ENCODE data around the gene PAM. TPM values are rescaled to one million over a fixed set of nuclear protein-coding genes. Genes with fewer than 3 reads are reported as not detected.
A peak's percentile ranks its signal among the peaks of the same experiment; 100 is the strongest.

Gene PAM
- polyA plus RNA-seq, 1 donor from 2014 or later = 363 TPM

DNA sequence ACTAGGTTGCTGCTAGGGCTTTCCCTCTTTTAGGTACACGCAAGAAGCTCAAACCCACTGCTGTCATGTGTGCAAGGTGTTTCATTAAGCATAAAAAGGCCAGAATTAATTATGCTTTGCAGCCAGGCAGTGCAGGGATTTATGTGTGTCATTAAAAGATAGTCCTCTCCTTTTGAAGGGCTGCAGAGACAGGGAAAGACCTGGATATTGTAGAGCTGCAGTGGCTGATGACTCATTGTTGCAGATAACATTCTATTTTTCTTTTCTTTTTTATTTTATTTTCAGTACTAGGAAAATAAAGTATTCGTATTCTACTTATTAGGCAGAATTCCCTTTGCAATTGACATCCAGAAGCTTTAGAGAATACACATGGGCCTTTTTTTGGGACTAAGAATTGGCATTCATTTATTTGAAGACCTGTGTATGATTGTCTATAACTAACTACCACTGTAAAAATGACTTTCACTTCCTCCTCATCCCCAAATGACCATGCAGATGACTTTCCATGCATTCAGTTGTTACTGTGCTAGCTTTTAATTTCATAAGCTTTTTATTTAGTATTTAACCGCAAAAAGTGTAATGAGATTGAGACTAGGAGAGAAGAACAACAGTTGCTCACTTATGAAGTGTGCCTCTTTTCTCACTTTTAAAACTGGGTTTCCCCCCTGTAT lies 113.0 kb downstream of the PAM start:
- H4K20me1 ChIP-seq (ENCODE audit: insufficient read depth) = no peaks in the 10 kb centered on the region
- H3K79me2 ChIP-seq (replicated peaks; ENCODE audit: insufficient read depth, low read length) = peaks cover 21% of the 10 kb centered on the region
- H3K4me2 ChIP-seq (ENCODE audit: low read length) = no peak overlapping the region
- H3K27me3 ChIP-seq (ENCODE audit: insufficient read depth, low read depth, low read length) = no peaks in the 10 kb centered on the region
- H3F3A ChIP-seq (ENCODE audit: insufficient read depth, low read length, poor library complexity, severe bottlenecking) = no peaks in the 10 kb centered on the region
- H3K9me3 ChIP-seq (ENCODE audit: low read length) = no peaks in the 10 kb centered on the region
- TF ChIP-seq EP300 (conservative IDR thresholded peaks at IDR 0.05; ENCODE audit: poor library complexity, severe bottlenecking) = no peak
- TF ChIP-seq SMC3 (conservative IDR thresholded peaks at IDR 0.05; ENCODE audit: poor library complexity) = no peak
- TF ChIP-seq RAD21 (conservative IDR thresholded peaks at IDR 0.05) = no peak
- TF ChIP-seq EZH2 (IDR thresholded peaks at IDR 0.05; ENCODE audit: borderline replicate concordance, insufficient read depth, low read length, poor library complexity, severe bottlenecking) = no peak
- TF ChIP-seq, protein P1, sequence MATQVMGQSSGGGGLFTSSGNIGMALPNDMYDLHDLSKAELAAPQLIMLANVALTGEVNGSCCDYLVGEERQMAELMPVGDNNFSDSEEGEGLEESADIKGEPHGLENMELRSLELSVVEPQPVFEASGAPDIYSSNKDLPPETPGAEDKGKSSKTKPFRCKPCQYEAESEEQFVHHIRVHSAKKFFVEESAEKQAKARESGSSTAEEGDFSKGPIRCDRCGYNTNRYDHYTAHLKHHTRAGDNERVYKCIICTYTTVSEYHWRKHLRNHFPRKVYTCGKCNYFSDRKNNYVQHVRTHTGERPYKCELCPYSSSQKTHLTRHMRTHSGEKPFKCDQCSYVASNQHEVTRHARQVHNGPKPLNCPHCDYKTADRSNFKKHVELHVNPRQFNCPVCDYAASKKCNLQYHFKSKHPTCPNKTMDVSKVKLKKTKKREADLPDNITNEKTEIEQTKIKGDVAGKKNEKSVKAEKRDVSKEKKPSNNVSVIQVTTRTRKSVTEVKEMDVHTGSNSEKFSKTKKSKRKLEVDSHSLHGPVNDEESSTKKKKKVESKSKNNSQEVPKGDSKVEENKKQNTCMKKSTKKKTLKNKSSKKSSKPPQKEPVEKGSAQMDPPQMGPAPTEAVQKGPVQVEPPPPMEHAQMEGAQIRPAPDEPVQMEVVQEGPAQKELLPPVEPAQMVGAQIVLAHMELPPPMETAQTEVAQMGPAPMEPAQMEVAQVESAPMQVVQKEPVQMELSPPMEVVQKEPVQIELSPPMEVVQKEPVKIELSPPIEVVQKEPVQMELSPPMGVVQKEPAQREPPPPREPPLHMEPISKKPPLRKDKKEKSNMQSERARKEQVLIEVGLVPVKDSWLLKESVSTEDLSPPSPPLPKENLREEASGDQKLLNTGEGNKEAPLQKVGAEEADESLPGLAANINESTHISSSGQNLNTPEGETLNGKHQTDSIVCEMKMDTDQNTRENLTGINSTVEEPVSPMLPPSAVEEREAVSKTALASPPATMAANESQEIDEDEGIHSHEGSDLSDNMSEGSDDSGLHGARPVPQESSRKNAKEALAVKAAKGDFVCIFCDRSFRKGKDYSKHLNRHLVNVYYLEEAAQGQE (IDR thresholded peaks at IDR 0.05; ENCODE audit: borderline replicate concordance) = no peak
- TF ChIP-seq TAF1 (IDR thresholded peaks at IDR 0.05; ENCODE audit: low read depth) = no peak
- TF ChIP-seq POLR2AphosphoS5 (IDR thresholded peaks at IDR 0.05) = no peak
- TF ChIP-seq MXI1 (conservative IDR thresholded peaks at IDR 0.05; ENCODE audit: poor library complexity, severe bottlenecking) = no peak
- TF ChIP-seq CTCF (IDR thresholded peaks at IDR 0.05; ENCODE audit: poor library complexity, severe bottlenecking) = no peak
- H2AFZ ChIP-seq (ENCODE audit: low read depth, low read length) = no peak overlapping the region
- H3K4me3 ChIP-seq (ENCODE audit: low read length) = peak overlapping the region; percentile 73
- H3K9me2 ChIP-seq (ENCODE audit: insufficient read depth, low read length) = no peaks in the 10 kb centered on the region
- no peak overlapping the region for H3K27ac ChIP-seq (ENCODE audit: low read length)
- no peaks in the 10 kb centered on the region for H3K36me3 ChIP-seq (ENCODE audit: insufficient read depth, low read length)
- H3K9ac ChIP-seq (ENCODE audit: low read length) = no peak overlapping the region

GRCh38 chr5:102869230-102869629 lies 114.1 kb downstream of the PAM start:
- TF ChIP-seq, protein P1 (IDR thresholded peaks at IDR 0.05; ENCODE audit: borderline replicate concordance) = no peak
- TF ChIP-seq RAD21 (conservative IDR thresholded peaks at IDR 0.05) = no peak
- no peak for TF ChIP-seq EZH2 (IDR thresholded peaks at IDR 0.05; ENCODE audit: borderline replicate concordance, insufficient read depth, low read length, poor library complexity, severe bottlenecking)
- no peak for TF ChIP-seq EP300 (conservative IDR thresholded peaks at IDR 0.05; ENCODE audit: poor library complexity, severe bottlenecking)
- TF ChIP-seq MXI1 (conservative IDR thresholded peaks at IDR 0.05; ENCODE audit: poor library complexity, severe bottlenecking) = no peak
- TF ChIP-seq CTCF (IDR thresholded peaks at IDR 0.05; ENCODE audit: poor library complexity, severe bottlenecking) = no peak
- no peak for TF ChIP-seq POLR2AphosphoS5 (IDR thresholded peaks at IDR 0.05)
- TF ChIP-seq SMC3 (conservative IDR thresholded peaks at IDR 0.05; ENCODE audit: poor library complexity) = no peak
- no peak for TF ChIP-seq TAF1 (IDR thresholded peaks at IDR 0.05; ENCODE audit: low read depth)
- H3K9me3 ChIP-seq (ENCODE audit: low read length) = no peaks in the 10 kb centered on the region
- H3K27me3 ChIP-seq (ENCODE audit: insufficient read depth, low read depth, low read length) = no peaks in the 10 kb centered on the region
- no peak overlapping the region for H3K9ac ChIP-seq (ENCODE audit: low read length)
- no peak overlapping the region for H3K27ac ChIP-seq (ENCODE audit: low read length)
- peaks cover 21% of the 10 kb centered on the region for H3K79me2 ChIP-seq (replicated peaks; ENCODE audit: insufficient read depth, low read length)
- H4K20me1 ChIP-seq (ENCODE audit: insufficient read depth) = no peaks in the 10 kb centered on the region
- H2AFZ ChIP-seq (ENCODE audit: low read depth, low read length) = no peak overlapping the region
- H3F3A ChIP-seq (ENCODE audit: insufficient read depth, low read length, poor library complexity, severe bottlenecking) = no peaks in the 10 kb centered on the region
- no peak overlapping the region for H3K4me2 ChIP-seq (ENCODE audit: low read length)
- no peaks in the 10 kb centered on the region for H3K36me3 ChIP-seq (ENCODE audit: insufficient read depth, low read length)
- no peak overlapping the region for H3K4me3 ChIP-seq (ENCODE audit: low read length)
- no peaks in the 10 kb centered on the region for H3K9me2 ChIP-seq (ENCODE audit: insufficient read depth, low read length)

Measured in neural cell (in vitro differentiated cells).